ENCODE results near the gene ATL2.

The ATL2 gene

DNA sequence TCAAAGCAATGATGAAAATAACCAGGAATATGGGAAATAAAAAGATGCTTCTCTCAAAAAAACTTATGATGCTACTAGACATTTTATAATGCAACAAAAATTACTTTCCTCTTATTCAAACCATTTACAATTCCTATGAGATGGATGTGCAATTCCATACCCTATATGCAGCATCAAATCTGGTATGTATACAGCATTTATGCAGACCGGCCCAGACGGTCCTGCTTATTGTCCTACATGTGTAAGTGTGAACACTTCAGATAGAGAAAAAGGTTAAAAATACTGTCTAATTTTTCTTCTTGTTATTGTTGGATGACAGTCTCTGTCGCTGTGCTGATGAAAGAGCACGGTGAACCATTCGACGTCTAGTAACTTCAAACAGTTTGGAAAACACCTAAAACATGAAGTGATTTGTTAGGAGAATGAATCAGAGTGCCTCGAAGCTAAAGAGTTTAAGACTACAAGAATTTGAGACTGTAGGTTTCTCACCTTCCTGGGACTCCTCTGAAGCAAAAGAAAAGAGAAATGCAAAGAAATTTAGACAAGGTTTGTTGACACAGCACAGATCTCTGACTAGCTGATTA, 80.8 kb downstream of the ATL2 start:
- Mint-ChIP-seq H3K4me3 (no peak overlapping the region), H3K9me3 (no peaks in the 10 kb centered on the region), H3K36me3 (ENCODE audit: low read depth) (peaks cover 49% of the 10 kb centered on the region), H3K4me1 (no peaks in the 10 kb centered on the region), H3K27ac (no peak overlapping the region), H3K27me3 (ENCODE audit: low read depth) (no peaks in the 10 kb centered on the region)
- TF ChIP-seq, protein P1, sequence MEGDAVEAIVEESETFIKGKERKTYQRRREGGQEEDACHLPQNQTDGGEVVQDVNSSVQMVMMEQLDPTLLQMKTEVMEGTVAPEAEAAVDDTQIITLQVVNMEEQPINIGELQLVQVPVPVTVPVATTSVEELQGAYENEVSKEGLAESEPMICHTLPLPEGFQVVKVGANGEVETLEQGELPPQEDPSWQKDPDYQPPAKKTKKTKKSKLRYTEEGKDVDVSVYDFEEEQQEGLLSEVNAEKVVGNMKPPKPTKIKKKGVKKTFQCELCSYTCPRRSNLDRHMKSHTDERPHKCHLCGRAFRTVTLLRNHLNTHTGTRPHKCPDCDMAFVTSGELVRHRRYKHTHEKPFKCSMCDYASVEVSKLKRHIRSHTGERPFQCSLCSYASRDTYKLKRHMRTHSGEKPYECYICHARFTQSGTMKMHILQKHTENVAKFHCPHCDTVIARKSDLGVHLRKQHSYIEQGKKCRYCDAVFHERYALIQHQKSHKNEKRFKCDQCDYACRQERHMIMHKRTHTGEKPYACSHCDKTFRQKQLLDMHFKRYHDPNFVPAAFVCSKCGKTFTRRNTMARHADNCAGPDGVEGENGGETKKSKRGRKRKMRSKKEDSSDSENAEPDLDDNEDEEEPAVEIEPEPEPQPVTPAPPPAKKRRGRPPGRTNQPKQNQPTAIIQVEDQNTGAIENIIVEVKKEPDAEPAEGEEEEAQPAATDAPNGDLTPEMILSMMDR (IDR thresholded peaks at IDR 0.05; ENCODE audit: unreplicated experiment in 3 of 3) = no peak

DNA sequence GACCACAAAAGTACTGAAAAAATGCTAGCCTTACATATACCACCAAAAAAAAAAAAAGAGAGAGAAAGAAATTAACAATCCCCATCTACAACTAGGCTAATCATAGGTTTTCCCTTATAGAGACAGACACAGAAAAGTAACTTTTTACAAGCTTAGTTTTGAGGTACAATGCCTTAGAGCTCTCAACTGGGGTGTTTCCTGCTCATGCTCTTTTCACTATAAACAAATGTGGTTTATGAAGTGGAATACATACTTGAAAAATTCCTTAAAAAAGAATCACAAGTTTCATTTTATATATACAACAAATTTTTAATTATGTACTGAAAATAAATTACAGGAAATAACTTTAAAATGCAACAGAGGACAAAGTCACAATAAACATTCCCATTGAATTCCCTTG, 82.5 kb downstream of the ATL2 start:
- Mint-ChIP-seq H3K9me3 (no peaks in the 10 kb centered on the region), H3K4me1 (no peaks in the 10 kb centered on the region), H3K4me3 (no peak overlapping the region), H3K36me3 (ENCODE audit: low read depth) (peaks cover 44% of the 10 kb centered on the region), H3K27me3 (ENCODE audit: low read depth) (no peaks in the 10 kb centered on the region), H3K27ac (no peak overlapping the region)
- TF ChIP-seq, protein P1 (IDR thresholded peaks at IDR 0.05; ENCODE audit: unreplicated experiment in 3 of 3) = no peak

DNA sequence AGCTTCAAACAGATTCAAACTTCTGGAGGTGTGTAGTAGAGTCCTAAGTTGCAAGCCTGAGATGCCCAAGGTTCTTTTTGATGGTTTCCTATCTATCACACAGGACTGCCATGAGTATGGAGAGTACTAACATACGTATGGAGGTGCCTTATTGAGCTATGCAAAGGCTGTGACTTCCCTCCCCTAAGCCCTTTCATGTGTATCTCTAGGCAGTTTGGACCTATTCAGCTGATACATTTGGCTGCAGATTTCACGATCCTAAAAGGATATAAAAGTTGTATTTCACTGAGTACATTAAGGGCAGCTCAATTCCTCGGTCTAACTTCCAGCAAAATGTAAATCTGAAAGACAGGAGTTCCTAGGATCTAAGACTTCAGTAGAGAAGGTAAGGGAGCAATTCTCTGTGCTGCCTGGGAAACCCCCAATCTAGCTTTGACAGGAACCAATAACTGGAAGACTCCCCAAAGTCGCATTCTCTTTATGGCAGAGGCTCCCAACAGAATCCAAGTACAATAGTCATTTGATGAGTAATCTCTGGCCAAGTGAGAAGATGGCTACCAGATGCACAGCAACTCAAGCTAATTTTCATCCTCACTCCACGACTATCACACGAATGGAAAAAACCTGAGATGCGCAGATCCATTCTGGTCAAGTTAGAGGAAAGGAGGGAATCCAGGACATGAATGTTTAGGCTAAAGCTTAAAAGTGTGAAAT, 83.8 kb downstream of the ATL2 start:
- Mint-ChIP-seq H3K36me3 (ENCODE audit: low read depth) (peaks cover 33% of the 10 kb centered on the region), H3K9me3 (no peaks in the 10 kb centered on the region), H3K4me1 (no peaks in the 10 kb centered on the region), H3K27me3 (ENCODE audit: low read depth) (no peaks in the 10 kb centered on the region), H3K27ac (no peak overlapping the region), H3K4me3 (no peak overlapping the region)
- TF ChIP-seq, protein P1 (IDR thresholded peaks at IDR 0.05; ENCODE audit: unreplicated experiment in 3 of 3) = no peak

DNA sequence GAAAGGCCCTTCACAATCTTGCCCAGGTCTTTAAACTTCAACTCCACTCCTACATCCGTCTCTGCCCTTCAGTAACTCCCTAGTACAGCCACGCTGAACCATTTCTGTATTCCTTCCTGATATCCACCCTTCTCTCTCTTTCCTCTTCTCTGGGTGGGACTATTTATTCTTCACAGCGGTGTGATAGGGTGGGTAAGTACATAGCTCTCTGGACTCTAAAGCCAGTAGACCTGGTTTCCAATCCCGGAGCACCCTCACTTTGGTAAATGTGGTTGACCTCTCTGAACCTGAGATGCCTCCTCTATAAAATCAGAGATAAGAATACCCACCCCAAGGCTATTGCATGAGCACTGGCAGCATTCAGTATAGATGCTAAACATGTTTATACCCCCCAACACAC, 86.7 kb downstream of the ATL2 start:
- no peaks in the 10 kb centered on the region for H3K27me3 Mint-ChIP-seq (ENCODE audit: low read depth)
- TF ChIP-seq, protein P1 (IDR thresholded peaks at IDR 0.05; ENCODE audit: unreplicated experiment in 3 of 3) = no peak
- no peak overlapping the region for H3K4me3 Mint-ChIP-seq
- H3K27ac Mint-ChIP-seq = no peak overlapping the region
- H3K9me3 Mint-ChIP-seq = no peaks in the 10 kb centered on the region
- no peaks in the 10 kb centered on the region for H3K4me1 Mint-ChIP-seq
- peaks cover 7% of the 10 kb centered on the region for H3K36me3 Mint-ChIP-seq (ENCODE audit: low read depth)

DNA sequence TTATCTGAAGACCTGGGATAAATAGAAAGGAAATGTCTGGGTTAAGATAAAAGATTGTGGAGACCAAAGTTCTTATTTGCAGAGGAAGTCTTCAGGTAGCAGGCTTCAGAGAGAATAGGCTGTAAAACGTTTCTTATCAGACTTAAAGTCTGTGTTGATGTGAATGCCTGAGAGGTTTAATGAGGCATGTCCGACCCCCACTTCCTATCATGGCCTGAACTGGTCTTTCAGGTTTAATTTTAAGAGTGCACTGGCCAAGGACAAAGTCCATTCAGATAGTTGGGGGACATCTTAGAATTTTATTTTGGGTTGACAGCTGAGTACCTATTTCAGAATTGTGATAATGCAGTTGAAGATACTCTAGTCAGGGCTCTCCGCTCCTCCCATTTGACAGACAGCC, 92.1 kb downstream of the ATL2 start:
- Mint-ChIP-seq H3K4me3 (no peak overlapping the region), H3K9me3 (no peaks in the 10 kb centered on the region), H3K4me1 (no peaks in the 10 kb centered on the region), H3K27me3 (ENCODE audit: low read depth) (no peaks in the 10 kb centered on the region), H3K36me3 (ENCODE audit: low read depth) (no peaks in the 10 kb centered on the region), H3K27ac (no peak overlapping the region)
- TF ChIP-seq, protein P1 (IDR thresholded peaks at IDR 0.05; ENCODE audit: unreplicated experiment in 3 of 3) = no peak
